Transverse colon (tissue), 4 donors: ENCODE results near the gene RSF1. TPM values are rescaled to one million over a fixed set of nuclear protein-coding genes. Genes with fewer than 3 reads are reported as not detected.

Experiments
- DNase-seq: peaks from one replicate; pipeline ENCODE4 v3.0.0-alpha.2; 2019
- H3K27ac ChIP-seq, 4 donors: fragments of 200-600 bp; sonication (generic); 2 replicates each; pipeline ENCODE4 v1.5.1; 2016 to 2018; ENCODE audit warnings: inconsistent platforms in 4 of 4
- H3K27me3 ChIP-seq: fragments of 200-600 bp; sonication (generic); 2 replicates; pipeline ENCODE4 v1.5.1; 2017; ENCODE audit warnings: inconsistent platforms
- H3K36me3 ChIP-seq, 4 donors: fragments of 200-600 bp; sonication (generic); 2 replicates each; pipeline ENCODE4 v1.5.1; 2017 to 2019; ENCODE audit warnings: inconsistent platforms in 4 of 4
- H3K4me1 ChIP-seq, 4 donors: fragments of 200-600 bp; sonication (generic); 2 replicates each; pipeline ENCODE4 v1.5.1; 2017 to 2020; ENCODE audit warnings: inconsistent platforms in 4 of 4
- H3K4me3 ChIP-seq, 4 donors: fragments of 200-600 bp; sonication (generic); 1 replicate in 1 of 4; 2 replicates in 3 of 4; pipeline versions ENCODE4 v1.5.1 to v1.6.1; 2017 to 2019; ENCODE audit warnings: inconsistent platforms in 4 of 4
- H3K9me3 ChIP-seq, 2 donors: fragments of 200-600 bp; sonication (generic); 2 replicates each; pipeline ENCODE4 v1.5.1; 2017 to 2019; ENCODE audit warnings: inconsistent platforms in 2 of 2
- CTCF ChIP-seq, 5 experiments: fragments of 200-600 bp in 3 of 5; fragments of 450-650 bp in 2 of 5; sonication (generic) in 3 of 5; IDR thresholded peaks; 1 replicate in 2 of 5; 2 replicates in 3 of 5; pipeline ENCODE4 v1.5.1; 2016 to 2017; ENCODE audit warnings: antibody characterized with exemption in 5 of 5, inconsistent platforms in 3 of 5, mild to moderate bottlenecking in 2 of 5, moderate library complexity in 1 of 5
- EP300 ChIP-seq: sonication (generic); formaldehyde crosslinking; IDR thresholded peaks from one replicate; pipeline ENCODE4 v1.6.1; 2017; ENCODE audit warnings: antibody characterized with exemption, low read depth
- POLR2A ChIP-seq: fragments of 450-650 bp; IDR thresholded peaks from one replicate; pipeline ENCODE4 v1.6.1; 2016; ENCODE audit warnings: antibody characterized with exemption, mild to moderate bottlenecking, moderate library complexity
- POLR2AphosphoS5 ChIP-seq, 3 donors: sonication (generic); formaldehyde crosslinking; IDR thresholded peaks; one replicate each; pipeline ENCODE4 v1.6.1; 2016; ENCODE audit warnings: antibody characterized with exemption in 3 of 3
- WGBS, 2 donors: methylation state at CpG; one replicate each; pipeline ENCODE4 v1.1.5; 2018; ENCODE audit warnings: low coverage in 1 of 2; 5-methylcytosine and 5-hydroxymethylcytosine counted together
- in situ Hi-C, 4 donors: fragments of 200-750 bp; cut with MboI; loops; one replicate each; pipeline versions ENCODE4 v1.15.0 to v1.15.1; 2017; ENCODE audit warnings: low sequenced_read_pairs in 3 of 4, low pct_ligation_motif_present in 1 of 4, low pct_unique_long_range_greater_than_20kb in 1 of 4
- intact Hi-C: fragments of 100-400 bp; cut with DNase I; formaldehyde crosslinking; loops from one replicate; pipeline ENCODE4 v1.15.1; 2023; ENCODE audit warnings: low total_unique reads
- total RNA-seq, 4 donors: library from RNA; depleted of rRNA; stranded (reverse); fragments of >200 nt; gene quantifications; one replicate each; pipeline ENCODE4 v1.1.0, GENCODE V29; 2016

Gene RSF1
- total RNA-seq, 4 donors from 2014 or later, result 45.6 to 72.8 (median 58.1) TPM

GRCh38 chr11:77734890-77735289 lies 85.6 kb downstream of the RSF1 start:
- DNase-seq, result no peak
- intact Hi-C loops (no loop called here), in situ Hi-C loops (no loop called here)
- Histone ChIP-seq H3K36me3 (peaks cover 0 to 30% (median 4%) of the 10 kb centered on the region in 4 donors), H3K27me3 (no peaks in the 10 kb centered on the region), H3K9me3 (peaks cover 12 to 13% of the 10 kb centered on the region in 2 donors), H3K4me3 (no peak overlapping the region), H3K27ac (no peak overlapping the region), H3K4me1 (no peaks in the 10 kb centered on the region)
- TF ChIP-seq EP300, result no peak
- no peak for TF ChIP-seq POLR2A
- no peak for TF ChIP-seq POLR2AphosphoS5 (IDR thresholded peaks at IDR 0.05)
- TF ChIP-seq CTCF (IDR thresholded peaks at IDR 0.05), result no peak
- 95 to 97% methylated on average over 18 to 26 of the region's 26 CpGs for WGBS, 2 donors

- intact Hi-C loops, result no loop called here
- Histone ChIP-seq H3K9me3 (peaks cover 12 to 13% of the 10 kb centered on the region in 2 donors), H3K36me3 (peaks cover 0 to 16% (median 3%) of the 10 kb centered on the region in 4 donors), H3K27ac (no peak overlapping the region), H3K27me3 (no peaks in the 10 kb centered on the region), H3K4me3 (no peak overlapping the region), H3K4me1 (peaks cover 0 to 9% (median 0%) of the 10 kb centered on the region in 4 donors)
- no peak for TF ChIP-seq EP300
- TF ChIP-seq CTCF (IDR thresholded peaks at IDR 0.05), result no peak
- no peak for TF ChIP-seq POLR2AphosphoS5 (IDR thresholded peaks at IDR 0.05)
- no peak for DNase-seq
- 88% methylated on average over 2 of the region's 2 CpGs; no CpG with 5 or more reads in 1 of the 2 donors for WGBS, 2 donors
- in situ Hi-C loops, result no loop called here
Observed at GRCh38 chr11:77732143-77732542, 88.4 kb downstream of the RSF1 start.

- in situ Hi-C loops, result no loop called here
- H3K4me3 ChIP-seq, result no peak overlapping the region
- no peak for DNase-seq
- no peak overlapping the region for H3K27ac ChIP-seq
- intact Hi-C loops, result no loop called here
- WGBS, 2 donors, result 94 to 100% methylated on average over 3 of the region's 3 CpGs
- TF ChIP-seq POLR2AphosphoS5 (IDR thresholded peaks at IDR 0.05) (no peak), EP300 (no peak), CTCF (IDR thresholded peaks at IDR 0.05) (no peak), POLR2A (no peak)
- H3K9me3 ChIP-seq, result peaks cover 12 to 13% of the 10 kb centered on the region in 2 donors
- H3K4me1 ChIP-seq, result peaks cover 0 to 9% (median 0%) of the 10 kb centered on the region in 4 donors
- H3K36me3 ChIP-seq, result peaks cover 0 to 16% (median 0%) of the 10 kb centered on the region in 4 donors
- H3K27me3 ChIP-seq, result no peaks in the 10 kb centered on the region
Observed at GRCh38 chr11:77730789-77731188, 89.7 kb downstream of the RSF1 start.

- in situ Hi-C loops, result no loop called here
- peaks cover 0 to 9% (median 0%) of the 10 kb centered on the region in 4 donors for H3K4me1 ChIP-seq
- 75 to 80% methylated on average over 2 of the region's 2 CpGs for WGBS, 2 donors
- TF ChIP-seq CTCF (IDR thresholded peaks at IDR 0.05) (no peak), POLR2AphosphoS5 (IDR thresholded peaks at IDR 0.05) (no peak), POLR2A (no peak), EP300 (no peak)
- intact Hi-C loops, result no loop called here
- peaks cover 12 to 13% of the 10 kb centered on the region in 2 donors for H3K9me3 ChIP-seq
- H3K4me3 ChIP-seq, result no peak overlapping the region
- H3K36me3 ChIP-seq, result peaks cover 0 to 27% (median 5%) of the 10 kb centered on the region in 4 donors
- no peaks in the 10 kb centered on the region for H3K27me3 ChIP-seq
- H3K27ac ChIP-seq, result no peak overlapping the region
- DNase-seq, result no peak
Observed at GRCh38 chr11:77729063-77729462, 91.5 kb downstream of the RSF1 start.
